EL (cell line): Measurements from ENCODE around the gene ZNF627.
"Not testable (repeated sequence)": the region's sequence is repeated elsewhere in the genome, so short reads cannot be mapped to it uniquely, and the experiment has no call there.

ENCODE experiments used
- DNase-seq: peaks from one replicate; pipeline ENCODE4 v3.0.0-alpha.2; 2016

The ZNF627 gene

GRCh38 chr19:11576227-11576626 is 21.1 kb upstream of the ZNF627 start:
- DNase-seq, result no peak

- no peak for DNase-seq
Measured at GRCh38 chr19:11577451-11578257, 19.6 kb upstream of the ZNF627 start, which contains the start of gene ACP5. Gene ACP5, minus strand, starts transcription at chr19:11577645. Its CDS starts 328 bp downstream, at chr19:11577317.

DNA sequence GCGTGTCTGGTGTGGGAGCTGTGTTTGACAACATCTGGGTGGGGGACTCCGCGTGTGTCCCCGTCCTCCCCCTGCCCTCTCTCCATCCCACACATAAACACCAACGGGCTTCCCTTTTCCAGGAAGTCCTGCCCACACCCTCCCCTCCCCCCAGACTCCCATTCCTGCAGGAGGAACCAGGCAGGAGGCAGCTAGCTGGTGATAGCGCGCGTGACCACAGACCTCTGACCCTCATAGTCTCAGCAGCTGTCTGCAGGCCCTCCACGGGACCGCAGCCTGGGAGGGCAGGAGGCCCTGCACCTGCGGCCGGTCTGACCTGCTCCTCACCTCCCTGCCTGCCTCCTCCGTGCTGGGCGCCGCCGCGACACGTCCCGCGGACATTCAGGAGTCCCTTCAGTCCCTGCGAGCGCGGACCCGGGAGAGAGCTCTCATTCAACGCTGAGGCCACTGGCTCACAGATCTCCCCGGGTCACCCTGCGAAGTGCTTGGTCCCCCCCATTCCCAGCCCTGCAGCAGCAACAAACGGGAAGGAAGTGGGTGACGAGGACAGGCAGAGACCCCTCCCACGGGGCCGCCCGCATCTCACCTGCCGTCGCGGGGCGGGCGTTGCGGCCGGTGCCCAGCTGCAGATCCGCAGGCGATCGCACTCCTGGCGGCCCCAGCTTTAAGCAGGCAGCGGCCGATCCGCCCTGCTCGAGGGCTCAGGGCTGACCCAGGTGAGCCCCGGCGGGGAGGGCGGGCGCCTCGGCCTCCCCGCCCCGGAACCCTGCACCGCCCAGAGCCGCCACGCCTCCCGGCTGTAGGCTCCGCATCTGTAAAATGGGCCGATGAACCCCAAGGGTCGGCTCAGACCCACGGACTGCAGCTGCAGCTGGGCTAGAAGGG is 18.8 kb upstream of the ZNF627 start:
- no peak for DNase-seq

- DNase-seq, result no peak
Measured at GRCh38 chr19:11580116-11580515, 17.2 kb upstream of the ZNF627 start.

DNA sequence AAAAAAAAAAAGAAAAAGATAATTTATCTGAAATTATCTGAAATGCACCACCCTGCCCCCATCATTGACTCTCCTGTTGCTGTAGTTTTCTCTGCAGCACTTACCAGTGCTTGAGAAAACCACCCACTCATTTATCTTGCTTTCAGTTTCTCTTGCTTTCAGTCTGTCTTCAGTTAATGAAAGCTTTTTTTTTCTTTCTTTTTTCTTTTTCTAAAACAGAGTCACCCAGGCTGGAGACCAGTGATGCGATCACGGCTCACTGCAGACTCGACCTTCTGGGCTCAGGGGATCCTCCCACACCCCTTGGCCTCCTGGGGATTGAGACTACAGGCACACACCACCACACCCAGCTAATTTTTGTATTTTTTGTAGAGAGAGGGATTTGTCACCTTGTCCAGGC is 15.5 kb upstream of the ZNF627 start:
- no peak for DNase-seq

DNA sequence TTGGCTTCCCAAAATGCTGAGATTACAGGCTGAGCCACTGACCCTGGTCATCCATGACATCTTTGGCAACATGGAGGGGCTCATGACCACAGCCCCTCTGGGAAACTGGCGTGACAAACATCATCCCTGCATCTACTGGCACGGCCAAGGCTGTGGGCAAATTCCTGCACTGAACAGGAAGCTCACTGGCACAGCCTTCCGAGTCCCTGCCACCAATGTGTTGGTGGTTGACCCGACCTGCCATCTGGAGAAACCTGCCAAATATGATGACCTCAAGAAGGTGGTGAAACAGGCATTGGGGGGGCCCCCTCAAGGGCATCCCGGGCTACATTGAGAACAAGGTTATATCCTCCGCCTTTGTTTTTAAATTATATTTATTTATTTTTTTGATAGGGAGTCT is 11.0 kb upstream of the ZNF627 start:
- no peak for DNase-seq

DNA sequence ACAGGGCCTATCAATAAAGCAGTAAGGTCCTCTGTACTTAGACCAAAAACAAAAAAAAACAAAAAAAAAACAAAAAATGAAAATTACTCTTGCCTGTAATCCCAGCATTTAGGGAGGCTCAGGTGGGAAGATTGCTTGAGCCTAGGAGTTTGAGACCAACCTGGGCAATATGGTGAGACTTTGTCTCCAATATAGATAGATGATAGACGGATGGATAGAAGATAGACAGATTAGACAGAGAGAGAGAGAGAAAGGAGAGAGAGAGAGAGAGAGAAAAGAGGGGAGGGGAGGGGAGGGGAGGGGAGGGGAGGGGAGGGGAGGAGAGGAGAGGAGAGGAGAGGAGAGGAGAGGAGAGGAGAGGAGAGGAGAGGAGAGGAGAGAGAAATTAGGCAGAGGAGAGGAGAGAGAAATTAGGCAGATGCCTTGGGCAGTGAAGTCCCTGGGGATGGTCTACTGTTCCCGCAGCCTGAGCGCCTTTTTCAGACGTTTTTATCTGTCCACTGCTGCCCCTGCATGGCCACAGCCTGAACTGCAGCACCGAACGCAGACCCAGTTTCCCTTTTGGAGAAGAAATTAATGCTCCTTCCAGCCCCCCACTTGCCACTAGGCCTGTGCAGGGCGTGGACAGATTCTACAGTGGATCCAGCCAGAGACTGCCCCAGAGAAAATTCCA is 9.8 kb upstream of the ZNF627 start:
- peak; percentile 73 for DNase-seq

DNA sequence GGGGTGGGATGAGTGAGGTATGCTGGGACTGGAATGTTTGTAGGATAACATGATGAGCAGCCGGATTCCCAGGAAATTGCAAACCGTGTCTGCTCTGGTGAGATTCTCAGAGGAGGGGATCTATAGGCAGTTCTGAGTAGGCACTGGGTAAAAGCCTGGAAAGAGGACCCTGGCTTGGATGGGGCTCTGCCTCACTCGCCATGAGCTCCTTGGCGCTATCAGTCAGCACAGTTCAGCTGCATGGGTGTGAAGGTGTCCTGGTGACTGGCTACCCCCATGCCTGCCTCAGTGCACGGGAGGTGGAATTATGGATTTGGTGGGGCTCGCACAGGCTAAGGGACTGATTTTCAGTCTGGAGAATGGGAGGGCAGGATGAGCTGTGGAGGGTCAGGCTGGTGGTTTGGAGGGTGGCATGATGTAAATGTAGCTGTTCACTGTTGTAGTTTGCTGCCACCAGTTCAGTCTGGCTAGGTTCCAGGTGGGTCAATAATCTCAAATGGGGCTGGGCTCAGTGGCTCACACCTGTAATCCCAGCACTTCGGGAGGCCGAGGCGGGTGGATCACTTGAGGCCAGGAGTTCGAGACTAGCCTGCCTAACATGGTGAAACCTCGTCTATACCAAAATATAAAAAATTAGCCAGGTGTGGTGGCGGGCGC is 9.2 kb upstream of the ZNF627 start:
- no peak for DNase-seq

- DNase-seq, result no peak
Measured at GRCh38 chr19:11594084-11594483, 3.2 kb upstream of the ZNF627 start.

DNA sequence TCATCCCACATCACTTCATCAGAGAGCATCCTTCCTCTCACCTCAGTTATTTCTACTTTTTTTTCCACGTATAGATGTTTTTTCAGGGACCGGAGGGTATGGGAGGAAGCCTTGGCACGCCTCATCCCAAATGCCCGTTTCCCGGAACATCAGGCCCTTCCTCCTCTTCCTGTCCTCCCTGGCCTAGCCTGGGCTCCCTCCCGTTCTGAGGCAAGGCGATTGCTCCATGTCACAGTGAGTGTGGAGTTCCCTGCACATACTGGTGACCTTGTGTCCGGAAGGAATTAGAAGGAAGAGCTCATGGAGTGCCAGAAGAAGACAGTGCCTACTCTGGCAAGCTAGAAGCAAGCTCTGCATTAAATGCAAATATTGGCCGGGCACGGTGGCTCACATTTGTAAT is 1.1 kb upstream of the ZNF627 start:
- DNase-seq, result no peak

DNA sequence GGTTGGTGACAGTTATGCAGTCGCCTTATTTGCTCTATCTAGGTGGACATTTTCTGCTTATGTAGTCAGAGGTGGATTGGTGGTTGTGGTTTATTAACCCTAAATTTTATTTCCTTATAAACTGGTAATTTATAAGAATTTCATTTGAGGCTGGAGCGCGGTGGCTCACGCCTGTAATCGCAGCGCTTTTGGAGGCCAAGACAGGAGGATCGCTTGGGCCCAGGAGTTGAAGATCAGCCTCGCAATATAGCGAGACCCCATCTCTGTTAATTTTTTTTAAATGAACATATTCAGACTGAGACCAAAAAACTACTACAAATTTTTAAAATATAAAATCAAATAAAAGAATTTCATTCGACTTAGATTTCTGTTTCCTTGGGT is 810 bp downstream of the ZNF627 start:
- DNase-seq, result no peak

- DNase-seq, result no peak
Measured at GRCh38 chr19:11598746-11599145, 1.5 kb downstream of the ZNF627 start.

- DNase-seq, result not testable (repeated sequence)
Measured at GRCh38 chr19:11599704-11600103, 2.4 kb downstream of the ZNF627 start.

DNA sequence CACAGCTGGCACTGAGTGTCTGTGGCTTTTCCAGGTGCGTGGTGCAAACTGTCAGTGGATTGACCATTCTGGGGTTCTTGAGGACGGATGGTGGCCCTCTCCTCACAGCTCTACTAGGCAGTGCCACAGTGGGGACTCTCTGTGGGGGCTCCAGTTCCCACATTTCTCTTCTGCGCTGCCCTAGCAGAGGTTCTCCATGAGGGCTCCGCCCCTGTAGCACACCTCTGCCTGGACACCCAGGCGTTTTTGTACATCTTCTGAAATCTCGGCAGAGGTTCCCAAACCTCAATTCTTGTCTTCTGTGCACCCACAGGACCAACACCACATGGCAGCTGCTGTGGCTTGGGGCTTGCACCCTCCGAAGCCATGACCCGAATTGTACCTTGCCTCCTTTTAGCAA is 9.2 kb downstream of the ZNF627 start:
- DNase-seq, result no peak

GRCh38 chr19:11611730-11612129 is 14.4 kb downstream of the ZNF627 start:
- DNase-seq, result no peak

GRCh38 chr19:11612816-11613511 is 15.7 kb downstream of the ZNF627 start:
- DNase-seq, result no peak

- DNase-seq, result no peak
Measured at GRCh38 chr19:11617180-11618062, 20.1 kb downstream of the ZNF627 start.

GRCh38 chr19:11620553-11620952 is 23.3 kb downstream of the ZNF627 start:
- no peak for DNase-seq

DNA sequence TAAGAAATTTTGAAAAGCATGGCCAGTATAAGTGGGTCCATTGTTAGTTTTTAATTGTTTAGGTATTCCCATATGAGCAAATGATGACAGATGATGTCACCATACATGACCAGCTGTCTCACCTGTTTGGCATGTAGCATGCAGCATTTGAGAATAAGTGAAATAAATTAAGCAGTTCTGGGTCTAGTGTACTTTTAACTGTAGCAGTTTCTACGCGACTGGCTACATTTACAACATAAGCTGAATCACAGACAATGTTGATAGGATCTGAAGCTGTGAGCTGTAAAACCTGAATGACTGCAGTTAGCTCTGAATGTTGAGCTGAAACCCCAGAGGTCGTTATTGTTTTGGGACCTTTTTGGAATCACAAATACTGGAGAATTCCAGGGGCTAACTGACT is 25.1 kb downstream of the ZNF627 start:
- peak; percentile 28 for DNase-seq

DNA sequence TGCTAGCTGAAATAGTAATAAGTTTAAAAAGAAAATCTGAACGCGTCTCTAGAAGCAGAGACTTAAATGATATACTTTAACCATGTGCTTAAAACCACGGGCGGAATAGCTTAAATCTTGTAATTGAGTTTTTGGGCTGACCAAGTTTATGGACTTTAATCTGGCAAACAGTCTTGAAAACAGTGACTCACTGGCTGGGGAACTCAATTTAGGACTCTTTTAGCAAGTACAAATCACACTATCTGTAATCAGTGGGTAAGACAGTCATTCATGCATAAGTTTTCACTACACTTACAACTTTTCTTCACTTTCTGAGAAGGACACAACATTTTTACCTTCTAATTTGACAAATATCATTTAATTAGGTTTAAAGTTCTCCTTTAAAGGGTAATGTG is 26.8 kb downstream of the ZNF627 start:
- DNase-seq, result peak; percentile 50

GRCh38 chr19:11626252-11626651 is 29.0 kb downstream of the ZNF627 start:
- DNase-seq, result no peak
